PFSK-1 (cell line): ENCODE data around the gene KRTAP3-2.

ENCODE experiments used
- POLR2AphosphoS5 ChIP-seq: IDR thresholded peaks from 2 replicates; pipeline ENCODE4 v1.6.1; 2012; ENCODE audit warnings: low read depth, mild to moderate bottlenecking, control low read depth, low read length, moderate library complexity
- REST ChIP-seq, 2 experiments: IDR thresholded peaks; 2 replicates each; pipeline versions ENCODE4 v1.6.1 to v1.8.0; 2011 to 2012; ENCODE audit warnings: low read depth in 2 of 2, low read length in 2 of 2, control low read depth in 1 of 2, inconsistent platforms in 1 of 2, mild to moderate bottlenecking in 1 of 2, moderate library complexity in 1 of 2; ENCODE audit not compliant: insufficient read depth in 1 of 2

DNA sequence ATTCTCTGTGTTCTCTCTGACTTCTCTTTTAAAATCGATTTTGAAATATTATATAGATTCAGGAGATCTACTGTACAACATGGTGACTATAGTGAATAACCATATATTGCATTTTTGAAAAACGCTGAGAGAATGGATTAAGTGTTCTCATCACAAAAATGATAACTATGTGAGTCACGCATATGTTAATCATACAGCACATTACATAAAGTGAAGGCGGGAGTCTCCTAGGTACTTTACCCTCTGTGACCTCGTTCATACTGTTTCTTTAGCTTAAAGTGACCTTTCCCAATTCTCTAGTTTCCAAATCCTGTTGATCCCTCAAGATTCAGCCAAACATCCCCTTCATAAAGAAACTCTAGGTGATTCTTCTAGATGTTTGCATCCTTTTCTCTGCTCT, 3.1 kb upstream of the KRTAP3-2 start:
- TF ChIP-seq REST (IDR thresholded peaks at IDR 0.05; ENCODE audit: insufficient read depth in 1 of 2, low read depth in 2 of 2, low read length in 2 of 2) (no peak), POLR2AphosphoS5 (no peak)
